ENCODE data around the gene SIDT2.

DNA sequence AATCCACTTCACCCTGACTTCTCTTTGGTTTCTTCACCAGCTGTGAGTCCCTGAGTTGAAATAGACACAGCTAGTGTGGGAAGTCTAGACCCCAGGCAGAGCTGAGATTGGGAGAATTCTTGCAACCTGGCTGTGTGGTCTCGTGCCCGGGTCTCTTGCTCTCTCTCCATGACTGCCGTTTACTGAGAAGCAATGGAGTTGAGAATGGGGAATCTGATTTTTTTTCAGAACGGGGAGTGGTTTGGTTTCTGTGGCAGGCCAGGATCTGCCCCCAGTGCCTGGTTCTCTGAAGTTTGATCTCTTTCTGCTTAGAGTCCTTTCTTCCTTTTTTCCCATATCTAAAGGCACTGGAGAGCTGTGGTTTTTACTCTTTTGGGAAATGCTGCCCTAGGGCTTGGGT, 1.5 kb downstream of the SIDT2 start:
- TF ChIP-seq POLR2A (IDR thresholded peaks at IDR 0.05) = no peak
- TF ChIP-seq, protein P1, sequence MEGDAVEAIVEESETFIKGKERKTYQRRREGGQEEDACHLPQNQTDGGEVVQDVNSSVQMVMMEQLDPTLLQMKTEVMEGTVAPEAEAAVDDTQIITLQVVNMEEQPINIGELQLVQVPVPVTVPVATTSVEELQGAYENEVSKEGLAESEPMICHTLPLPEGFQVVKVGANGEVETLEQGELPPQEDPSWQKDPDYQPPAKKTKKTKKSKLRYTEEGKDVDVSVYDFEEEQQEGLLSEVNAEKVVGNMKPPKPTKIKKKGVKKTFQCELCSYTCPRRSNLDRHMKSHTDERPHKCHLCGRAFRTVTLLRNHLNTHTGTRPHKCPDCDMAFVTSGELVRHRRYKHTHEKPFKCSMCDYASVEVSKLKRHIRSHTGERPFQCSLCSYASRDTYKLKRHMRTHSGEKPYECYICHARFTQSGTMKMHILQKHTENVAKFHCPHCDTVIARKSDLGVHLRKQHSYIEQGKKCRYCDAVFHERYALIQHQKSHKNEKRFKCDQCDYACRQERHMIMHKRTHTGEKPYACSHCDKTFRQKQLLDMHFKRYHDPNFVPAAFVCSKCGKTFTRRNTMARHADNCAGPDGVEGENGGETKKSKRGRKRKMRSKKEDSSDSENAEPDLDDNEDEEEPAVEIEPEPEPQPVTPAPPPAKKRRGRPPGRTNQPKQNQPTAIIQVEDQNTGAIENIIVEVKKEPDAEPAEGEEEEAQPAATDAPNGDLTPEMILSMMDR (IDR thresholded peaks at IDR 0.05) = no peak

Data from tibial nerve (tissue), 3 donors.